COLO829 (cell line): ENCODE measurements around the gene TVP23A.
A peak's percentile ranks its signal among the peaks of the same experiment; 100 is the strongest.
"Not testable (repeated sequence)": the region's sequence is repeated elsewhere in the genome, so short reads cannot be mapped to it uniquely, and the experiment has no call there.

Experiments
- DNase-seq: peaks from one replicate; pipeline ENCODE4 v3.0.0; 2012; ENCODE audit warnings: low spot score

TVP23A gene

DNA sequence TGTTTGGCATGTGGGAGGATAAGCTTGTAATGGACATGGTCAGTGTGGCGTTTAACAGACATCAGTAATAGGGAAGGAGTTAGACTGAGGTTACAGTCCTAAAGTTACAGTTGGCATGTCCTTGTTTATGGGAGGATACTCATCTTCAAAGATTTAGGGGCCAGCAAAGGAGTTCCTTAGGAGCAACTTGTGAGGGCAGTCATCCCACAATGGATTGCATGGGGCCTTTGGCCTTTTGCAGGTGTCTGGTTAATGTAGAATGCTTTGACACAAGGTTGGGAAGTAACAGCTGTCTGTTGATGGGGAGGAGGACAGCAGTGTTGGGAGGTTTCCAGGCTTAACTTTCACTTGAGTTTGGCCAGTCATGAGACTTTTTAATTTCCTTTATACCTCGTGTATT is 72.8 kb downstream of the TVP23A start:
- DNase-seq = no peak

GRCh38 chr16:10744370-10745030 is 74.1 kb downstream of the TVP23A start:
- no peak for DNase-seq

DNA sequence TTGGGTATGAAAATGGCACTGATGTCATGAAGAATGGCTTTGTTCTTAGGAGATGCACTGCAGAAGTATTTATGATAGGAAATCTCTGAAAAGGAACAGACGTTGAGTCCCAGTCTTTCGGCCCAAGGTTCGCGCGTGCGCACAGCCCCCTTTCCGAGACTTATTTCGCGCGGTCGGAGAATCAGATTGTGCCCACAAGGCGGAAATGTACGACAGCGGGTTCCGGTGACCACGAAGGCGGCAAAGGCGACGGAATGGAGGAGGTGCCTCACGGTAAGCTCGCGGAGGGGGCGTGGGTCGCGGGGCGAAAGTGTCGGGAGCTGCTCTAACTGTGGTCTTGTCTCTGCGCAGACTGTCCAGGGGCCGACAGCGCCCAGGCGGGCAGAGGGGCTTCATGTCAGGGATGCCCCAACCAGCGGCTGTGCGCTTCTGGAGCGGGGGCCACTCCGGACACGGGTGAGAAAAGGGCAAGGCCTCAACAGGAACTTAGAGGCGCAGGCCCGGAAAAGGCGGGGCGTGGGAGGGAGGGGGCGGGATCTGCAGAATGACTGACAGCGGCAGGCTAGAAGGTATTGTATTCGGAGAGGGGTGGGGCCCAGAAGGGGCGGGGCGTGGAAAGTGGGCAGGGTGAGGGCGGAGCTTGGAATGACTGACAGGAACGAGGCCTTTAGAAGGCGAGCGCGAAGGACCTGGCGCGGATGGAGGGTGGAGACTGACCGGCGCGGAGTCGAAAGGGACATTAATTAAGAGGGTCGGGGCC is 74.8 kb downstream of the TVP23A start, which contains the start of gene NUBP1:
TSS of gene NUBP1 (plus strand) at position 233 of the 760 bp plus-strand sequence. CDS start at position 255, 22 bp downstream.
- peak; percentile 99 for DNase-seq

GRCh38 chr16:10743227-10743609 is 75.4 kb downstream of the TVP23A start:
- no peak for DNase-seq

DNA sequence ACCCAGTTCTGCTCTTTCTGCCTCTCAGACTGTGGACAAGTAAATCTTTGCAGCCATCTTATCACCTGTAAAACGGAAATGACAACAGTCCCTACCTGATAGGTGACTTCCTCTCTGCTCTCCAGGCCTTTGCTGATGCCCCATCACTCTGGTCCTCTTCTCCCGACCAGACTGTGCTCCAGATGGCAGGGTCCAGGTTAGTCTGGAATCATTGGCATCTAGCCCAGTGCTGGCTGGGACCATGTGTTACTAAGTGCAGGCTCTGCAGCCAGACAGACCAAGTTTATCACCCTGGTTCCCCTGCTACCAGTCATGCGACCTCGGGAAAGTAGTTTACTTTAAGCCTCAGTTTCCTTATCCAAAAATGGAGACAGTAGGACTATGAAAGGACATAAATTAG is 76.8 kb downstream of the TVP23A start:
- DNase-seq = no peak

GRCh38 chr16:10741249-10741648 is 77.3 kb downstream of the TVP23A start:
- DNase-seq = not testable (repeated sequence)

- DNase-seq = no peak
These were observed 77.8 kb downstream of the TVP23A start for GRCh38 chr16:10740845-10741208.

DNA sequence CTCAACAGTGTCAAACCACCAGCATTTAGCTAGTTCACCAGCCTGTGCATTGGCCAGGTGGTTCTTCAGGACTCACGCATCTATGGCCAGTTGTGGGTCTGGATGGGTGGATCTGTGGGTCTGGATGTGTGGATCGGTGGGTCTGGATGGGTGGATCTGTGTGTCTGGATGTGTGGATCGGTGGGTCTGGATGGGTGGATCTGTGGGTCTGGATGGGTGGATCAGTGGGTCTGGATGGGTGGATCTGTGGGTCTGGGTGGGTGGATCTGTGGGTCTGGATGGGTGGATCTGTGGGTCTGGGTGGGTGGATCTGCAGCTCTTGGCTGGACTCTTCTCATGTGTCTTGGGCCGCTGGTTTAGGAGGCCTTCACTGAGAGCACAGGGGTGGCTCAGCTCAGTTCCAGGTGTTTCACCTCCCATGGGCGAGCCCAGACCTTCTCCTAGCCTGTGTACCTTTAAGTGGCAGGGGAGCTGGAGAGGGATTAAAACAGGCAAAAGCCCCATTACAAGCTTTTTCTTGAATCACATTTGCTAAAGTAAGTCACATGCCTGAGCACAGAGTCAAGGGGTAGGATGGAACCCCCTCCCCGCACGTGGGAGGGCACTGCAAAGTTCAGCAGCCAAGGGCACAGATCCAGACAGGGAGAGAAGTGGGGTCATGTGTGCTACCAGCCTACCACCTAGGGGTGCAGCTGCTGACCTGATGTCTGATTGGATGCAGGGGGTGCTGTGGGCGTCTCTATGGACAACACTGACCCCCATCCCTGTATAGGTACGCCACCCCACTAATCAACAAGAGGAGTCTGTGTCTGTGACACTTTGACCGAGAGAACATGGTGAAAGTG is 78.4 kb downstream of the TVP23A start:
- no peak for DNase-seq

DNA sequence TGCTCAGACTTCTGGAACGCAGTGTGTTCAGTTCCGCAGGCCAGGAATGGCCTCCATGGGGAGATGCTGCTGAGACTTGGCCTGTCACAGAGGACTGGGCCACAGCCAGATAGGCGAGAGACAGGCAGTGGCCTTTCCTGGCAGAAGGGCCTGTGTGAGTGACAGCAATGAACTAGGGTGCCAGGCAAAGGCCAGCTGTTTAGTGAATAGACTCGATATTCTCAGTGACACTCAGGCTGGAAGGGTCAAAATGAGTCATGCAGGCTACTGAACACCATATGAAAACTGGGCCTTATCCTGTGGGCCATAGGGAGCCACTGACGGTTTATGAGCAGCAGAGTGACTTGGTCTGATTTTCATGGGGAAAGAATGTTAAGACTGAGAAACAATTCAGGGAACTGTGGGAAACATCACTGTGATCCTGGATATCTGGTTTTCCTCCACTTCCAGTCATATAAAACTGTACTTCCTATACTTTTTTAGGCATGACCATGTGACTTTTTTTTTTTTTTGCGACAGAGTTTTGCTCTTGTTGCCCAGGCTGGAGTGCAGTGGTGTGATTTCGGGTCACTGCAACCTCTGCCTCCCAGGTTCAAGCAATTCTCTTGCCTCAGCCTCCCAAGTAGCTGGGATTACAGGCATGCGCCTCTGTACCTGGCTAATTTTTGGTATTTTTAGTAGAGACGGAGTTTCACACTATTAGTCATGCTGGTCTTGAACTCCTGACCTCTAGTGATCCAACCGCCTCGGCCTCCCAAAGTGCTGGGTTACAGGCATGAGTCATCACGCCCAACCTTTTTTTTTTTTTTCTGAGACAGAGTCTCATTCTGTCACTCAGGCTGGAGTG is 80.1 kb downstream of the TVP23A start:
- DNase-seq = peak; percentile 17

- peak; percentile 69 for DNase-seq
These were observed 81.4 kb downstream of the TVP23A start for GRCh38 chr16:10737068-10737625.

- DNase-seq = no peak
These were observed 86.8 kb downstream of the TVP23A start for GRCh38 chr16:10731790-10732189.

GRCh38 chr16:10729104-10730048 is 89.2 kb downstream of the TVP23A start:
- peak; percentile 79 for DNase-seq

GRCh38 chr16:10728003-10728887 is 90.3 kb downstream of the TVP23A start:
- DNase-seq = no peak
